Natural killer cell (primary cell): ENCODE results near the gene PIWIL1. TPM values are rescaled to one million over a fixed set of nuclear protein-coding genes. Genes with fewer than 3 reads are reported as not detected.

ENCODE experiments used
- ATAC-seq, 3 donors: fragments of 150-1000 bp in 2 of 3; fragments of 200-7000 bp in 1 of 3; cut with Tn5 transposase; 1 replicate in 1 of 3; 2 replicates in 2 of 3; pipeline ENCODE4 v1.10.0; 2021; ENCODE audit warnings: mild to moderate bottlenecking in 2 of 3, moderate library complexity in 2 of 3
- DNase-seq, 2 donors: peaks; one replicate each; pipeline versions ENCODE4 v3.0.0 to v3.0.0-alpha.2; 2013 to 2021; ENCODE audit warnings: mixed read lengths in 1 of 2
- H3K27ac ChIP-seq: one replicate; pipeline ENCODE4 v1.5.1; 2013; ENCODE audit warnings: mild to moderate bottlenecking, low read length
- H3K27me3 ChIP-seq: one replicate; pipeline ENCODE4 v1.6.1; 2013; ENCODE audit warnings: low read length; ENCODE audit not compliant: control insufficient read depth, insufficient read depth
- H3K36me3 ChIP-seq: one replicate; pipeline ENCODE4 v1.6.1; 2013; ENCODE audit warnings: low read length; ENCODE audit not compliant: control insufficient read depth, insufficient read depth
- H3K4me1 ChIP-seq: one replicate; pipeline ENCODE4 v1.6.1; 2013; ENCODE audit warnings: low read length; ENCODE audit not compliant: control insufficient read depth, insufficient read depth
- H3K4me3 ChIP-seq: one replicate; pipeline ENCODE4 v1.5.1; 2013; ENCODE audit warnings: low read length
- H3K9me3 ChIP-seq: one replicate; pipeline ENCODE4 v1.6.1; 2013; ENCODE audit warnings: low read length; ENCODE audit not compliant: control insufficient read depth, insufficient read depth
- H3K27ac Mint-ChIP-seq, 2 donors: one replicate each; pipeline ENCODE4 v1.8.0; 2022; ENCODE audit warnings: mild to moderate bottlenecking in 2 of 2, mixed read lengths in 2 of 2, moderate library complexity in 1 of 2
- H3K27me3 Mint-ChIP-seq, 2 donors: one replicate each; pipeline ENCODE4 v1.8.0; 2022; ENCODE audit warnings: low read depth in 2 of 2, mixed read lengths in 2 of 2
- H3K36me3 Mint-ChIP-seq: one replicate; pipeline ENCODE4 v1.8.0; 2022; ENCODE audit warnings: mixed read lengths
- H3K4me1 Mint-ChIP-seq, 2 donors: one replicate each; pipeline ENCODE4 v1.8.0; 2022; ENCODE audit warnings: mixed read lengths in 2 of 2
- H3K4me3 Mint-ChIP-seq: one replicate; pipeline ENCODE4 v1.8.0; 2022; ENCODE audit warnings: mild to moderate bottlenecking, moderate library complexity, mixed read lengths
- H3K9me3 Mint-ChIP-seq, 2 donors: one replicate each; pipeline ENCODE4 v1.8.0; 2022; ENCODE audit warnings: mixed read lengths in 2 of 2
- CTCF ChIP-seq: fragments of 200-600 bp; IDR thresholded peaks from one replicate; pipeline ENCODE4 v1.8.0; 2022; ENCODE audit warnings: antibody characterized with exemption
- WGBS: methylation state at CpG from one replicate; pipeline ENCODE4 v1.1.7; 2013; ENCODE audit warnings: missing lambda C conversion rate; ENCODE audit not compliant: insufficient coverage; 5-methylcytosine and 5-hydroxymethylcytosine counted together
- intact Hi-C: fragments of 100-400 bp; cut with micrococcal nuclease; formaldehyde crosslinking; loops from one replicate; pipeline ENCODE4 v1.14.2; 2022
- total RNA-seq, 4 donors: library from RNA; stranded (reverse); fragments of 120-200 nt in 1 of 4; gene quantifications; one replicate each; pipeline versions ENCODE4 v1.2.3 to v1.2.4, GENCODE V29; 2013 to 2022

Gene PIWIL1
- total RNA-seq: not detected
- not detected for total RNA-seq (2013)

GRCh38 chr12:130337488-130338303 lies at the start of gene PIWIL1:
Gene PIWIL1 (plus strand): TSS chr12:130337887. CDS start chr12:130342592, 4,705 bp downstream.
- no peak within 1 kb of the TSS for H3K27ac Mint-ChIP-seq

GRCh38 chr12:130288206-130288605 lies 49.5 kb upstream of the PIWIL1 start:
- no peaks in the 10 kb centered on the region for H3K9me3 ChIP-seq
- TF ChIP-seq CTCF: no peak
- 70% methylated on average over 3 of the region's 4 CpGs for WGBS
- no peak overlapping the region for H3K27ac ChIP-seq
- no peaks in the 10 kb centered on the region for H3K27me3 ChIP-seq
- peaks cover 0 to 2% of the 10 kb centered on the region in 2 donors for H3K27me3 Mint-ChIP-seq
- H3K9me3 Mint-ChIP-seq: peaks cover 0 to 7% of the 10 kb centered on the region in 2 donors
- H3K4me1 ChIP-seq: no peaks in the 10 kb centered on the region
- no peak overlapping the region for H3K27ac Mint-ChIP-seq
- no peaks in the 10 kb centered on the region for H3K36me3 Mint-ChIP-seq
- DNase-seq: no peak
- no peak overlapping the region for H3K4me3 ChIP-seq
- no peaks in the 10 kb centered on the region for H3K36me3 ChIP-seq
- H3K4me1 Mint-ChIP-seq: no peaks in the 10 kb centered on the region
- intact Hi-C loops: no loop called here
- H3K4me3 Mint-ChIP-seq: no peak overlapping the region
- ATAC-seq: no peak

More at GRCh38 chr12:130337488-130338303, at the start of gene PIWIL1:
- Mint-ChIP-seq H3K27me3 (peaks cover 17 to 19% of the 10 kb centered on the region in 2 donors), H3K36me3 (no peaks in the 10 kb centered on the region), H3K4me3 (no peak within 1 kb of the TSS), H3K9me3 (no peaks in the 10 kb centered on the region), H3K4me1 (no peaks in the 10 kb centered on the region)
- TF ChIP-seq CTCF: no peak
- intact Hi-C loops: no loop called here
- WGBS: 78% methylated on average over 74 of the region's 79 CpGs
- no peak for ATAC-seq
- Histone ChIP-seq H3K27ac (no peak within 1 kb of the TSS), H3K9me3 (no peaks in the 10 kb centered on the region), H3K36me3 (no peaks in the 10 kb centered on the region), H3K4me1 (no peaks in the 10 kb centered on the region), H3K4me3 (no peak within 1 kb of the TSS), H3K27me3 (peaks cover 2% of the 10 kb centered on the region)
- no peak for DNase-seq

GRCh38 chr12:130288691-130289090 lies 49.0 kb upstream of the PIWIL1 start:
- no peaks in the 10 kb centered on the region for H3K4me1 ChIP-seq
- Mint-ChIP-seq H3K27me3 (peaks cover 0 to 2% of the 10 kb centered on the region in 2 donors), H3K4me3 (no peak overlapping the region), H3K27ac (no peak overlapping the region), H3K4me1 (no peaks in the 10 kb centered on the region), H3K36me3 (no peaks in the 10 kb centered on the region), H3K9me3 (peaks cover 0 to 7% of the 10 kb centered on the region in 2 donors)
- no peaks in the 10 kb centered on the region for H3K9me3 ChIP-seq
- no peak overlapping the region for H3K27ac ChIP-seq
- 77% methylated on average over 6 of the region's 6 CpGs for WGBS
- no peaks in the 10 kb centered on the region for H3K27me3 ChIP-seq
- no peak for TF ChIP-seq CTCF
- DNase-seq: no peak
- no peaks in the 10 kb centered on the region for H3K36me3 ChIP-seq
- no peak overlapping the region for H3K4me3 ChIP-seq
- intact Hi-C loops: no loop called here
- ATAC-seq: no peak
